Lower leg skin (tissue), 3 donors: ENCODE results near the gene PRMT2.

Source experiments
- CTCF ChIP-seq, 3 donors: fragments of 450-650 bp; IDR thresholded peaks; one replicate each; pipeline ENCODE4 v1.5.1; 2016; ENCODE audit warnings: antibody characterized with exemption in 3 of 3, mild to moderate bottlenecking in 3 of 3, moderate library complexity in 2 of 3
- POLR2A ChIP-seq, 2 donors: fragments of 450-650 bp; IDR thresholded peaks; one replicate each; pipeline ENCODE4 v1.6.1; 2016 to 2017; ENCODE audit warnings: antibody characterized with exemption in 2 of 2, mild to moderate bottlenecking in 1 of 2, moderate library complexity in 1 of 2

GRCh38 chr21:46607636-46608035 is 27.8 kb upstream of the PRMT2 start:
- TF ChIP-seq POLR2A (IDR thresholded peaks at IDR 0.05) (no peak), CTCF (IDR thresholded peaks at IDR 0.05) (no peak)
